Cardiac muscle cell (in vitro differentiated cells and primary cell): ENCODE measurements around the gene METTL13. TPM values are rescaled to one million over a fixed set of nuclear protein-coding genes. Genes with fewer than 3 reads are reported as not detected.

Experiments used
- DNase-seq, 2 donors: peaks; one replicate each; pipeline versions ENCODE4 v3.0.0 to v3.0.0-alpha.2; 2010 to 2017; ENCODE audit warnings: low read depth in 1 of 2, low spot score in 1 of 2
- H3K27ac ChIP-seq: fragments of 200-600 bp; sonication (generic); 2 replicates; pipeline ENCODE4 v1.5.1; 2016
- H3K27me3 ChIP-seq: fragments of 200-600 bp; sonication (generic); 2 replicates; pipeline ENCODE4 v1.6.0; 2016; ENCODE audit warnings: control low read depth
- H3K36me3 ChIP-seq: fragments of 200-600 bp; sonication (generic); 2 replicates; pipeline ENCODE4 v1.5.1; 2016; ENCODE audit warnings: control low read depth
- H3K4me1 ChIP-seq: fragments of 200-600 bp; sonication (generic); 2 replicates; pipeline ENCODE4 v1.8.1; 2017; ENCODE audit warnings: low read depth, mild to moderate bottlenecking, mixed run types
- H3K4me3 ChIP-seq: fragments of 200-600 bp; sonication (generic); 2 replicates; pipeline ENCODE4 v1.5.1; 2016; ENCODE audit warnings: mild to moderate bottlenecking
- H3K9me3 ChIP-seq: fragments of 200-600 bp; sonication (generic); 2 replicates; pipeline ENCODE4 v1.5.1; 2017; ENCODE audit warnings: low read depth, mild to moderate bottlenecking, control low read depth
- polyA plus RNA-seq: library from polyadenylated mRNA; unstranded; fragments of >200 nt; fragmentation: Nextera tagmentation; extraction: Ambion mirVana; gene quantifications from 2 replicates; pipeline ENCODE4 v1.2.1, GENCODE V29; 2016
- total RNA-seq: library from RNA; depleted of rRNA; stranded (reverse); fragments of >200 nt; gene quantifications from 2 replicates; pipeline ENCODE4 v1.2.3, GENCODE V29; 2016
- TF ChIP-seq, protein P1 (sequence below): IDR thresholded peaks from 2 replicates; pipeline ENCODE4 v1.5.1; 2012; ENCODE audit warnings: low read depth, mild to moderate bottlenecking, low read length

Gene METTL13
- total and polyA plus RNA-seq, 2 experiments from 2014 or later = 19.1 to 21.6 TPM

DNA sequence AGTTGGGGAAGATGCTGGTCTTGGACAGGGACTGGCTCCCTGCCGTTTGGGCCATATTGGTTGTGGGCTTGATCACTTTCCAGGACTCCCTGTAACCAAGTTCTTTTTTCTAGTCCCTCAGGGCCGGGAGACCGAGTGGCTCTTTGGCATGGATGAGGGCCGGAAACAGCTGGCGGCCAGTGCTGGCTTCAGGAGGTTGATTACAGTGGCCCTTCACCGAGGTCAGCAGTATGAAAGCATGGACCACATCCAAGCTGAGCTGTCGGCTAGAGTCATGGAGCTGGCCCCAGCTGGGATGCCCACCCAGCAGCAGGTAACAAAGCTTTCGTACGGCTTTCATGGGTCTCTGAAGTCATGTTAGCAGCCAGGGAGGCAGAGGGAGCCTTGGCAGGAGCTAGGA, 4.3 kb downstream of the METTL13 start:
- Histone ChIP-seq H3K9me3 (no peaks in the 10 kb centered on the region), H3K36me3 (peaks cover 38% of the 10 kb centered on the region), H3K27me3 (no peaks in the 10 kb centered on the region), H3K27ac (no peak overlapping the region), H3K4me1 (no peaks in the 10 kb centered on the region), H3K4me3 (no peak overlapping the region)
- no peak for DNase-seq
- TF ChIP-seq, protein P1, sequence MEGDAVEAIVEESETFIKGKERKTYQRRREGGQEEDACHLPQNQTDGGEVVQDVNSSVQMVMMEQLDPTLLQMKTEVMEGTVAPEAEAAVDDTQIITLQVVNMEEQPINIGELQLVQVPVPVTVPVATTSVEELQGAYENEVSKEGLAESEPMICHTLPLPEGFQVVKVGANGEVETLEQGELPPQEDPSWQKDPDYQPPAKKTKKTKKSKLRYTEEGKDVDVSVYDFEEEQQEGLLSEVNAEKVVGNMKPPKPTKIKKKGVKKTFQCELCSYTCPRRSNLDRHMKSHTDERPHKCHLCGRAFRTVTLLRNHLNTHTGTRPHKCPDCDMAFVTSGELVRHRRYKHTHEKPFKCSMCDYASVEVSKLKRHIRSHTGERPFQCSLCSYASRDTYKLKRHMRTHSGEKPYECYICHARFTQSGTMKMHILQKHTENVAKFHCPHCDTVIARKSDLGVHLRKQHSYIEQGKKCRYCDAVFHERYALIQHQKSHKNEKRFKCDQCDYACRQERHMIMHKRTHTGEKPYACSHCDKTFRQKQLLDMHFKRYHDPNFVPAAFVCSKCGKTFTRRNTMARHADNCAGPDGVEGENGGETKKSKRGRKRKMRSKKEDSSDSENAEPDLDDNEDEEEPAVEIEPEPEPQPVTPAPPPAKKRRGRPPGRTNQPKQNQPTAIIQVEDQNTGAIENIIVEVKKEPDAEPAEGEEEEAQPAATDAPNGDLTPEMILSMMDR = no peak

DNA sequence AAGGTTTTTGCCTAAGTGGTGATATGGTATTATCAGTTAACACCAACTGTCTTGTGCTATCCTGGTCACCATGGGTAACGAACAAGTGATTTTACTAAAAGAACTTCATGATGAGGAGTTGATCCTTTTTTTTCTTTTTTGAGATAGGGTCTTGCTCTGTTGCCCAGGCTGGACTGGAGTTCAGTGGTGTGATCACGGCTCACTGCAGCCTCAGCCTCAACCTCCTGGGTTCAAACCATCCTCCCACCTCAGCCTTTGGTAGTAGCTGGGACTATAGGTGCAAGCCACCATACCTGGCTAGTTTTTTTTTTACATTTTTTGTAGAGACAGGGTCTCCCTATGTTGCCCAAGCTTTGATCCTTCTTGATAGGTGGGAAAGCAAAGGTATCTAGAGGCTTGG, 5.1 kb downstream of the METTL13 start:
- DNase-seq = no peak
- H3K4me1 ChIP-seq = no peaks in the 10 kb centered on the region
- TF ChIP-seq, protein P1 = no peak
- no peaks in the 10 kb centered on the region for H3K9me3 ChIP-seq
- no peak overlapping the region for H3K4me3 ChIP-seq
- H3K36me3 ChIP-seq = peaks cover 43% of the 10 kb centered on the region
- H3K27me3 ChIP-seq = no peaks in the 10 kb centered on the region
- H3K27ac ChIP-seq = no peak overlapping the region

DNA sequence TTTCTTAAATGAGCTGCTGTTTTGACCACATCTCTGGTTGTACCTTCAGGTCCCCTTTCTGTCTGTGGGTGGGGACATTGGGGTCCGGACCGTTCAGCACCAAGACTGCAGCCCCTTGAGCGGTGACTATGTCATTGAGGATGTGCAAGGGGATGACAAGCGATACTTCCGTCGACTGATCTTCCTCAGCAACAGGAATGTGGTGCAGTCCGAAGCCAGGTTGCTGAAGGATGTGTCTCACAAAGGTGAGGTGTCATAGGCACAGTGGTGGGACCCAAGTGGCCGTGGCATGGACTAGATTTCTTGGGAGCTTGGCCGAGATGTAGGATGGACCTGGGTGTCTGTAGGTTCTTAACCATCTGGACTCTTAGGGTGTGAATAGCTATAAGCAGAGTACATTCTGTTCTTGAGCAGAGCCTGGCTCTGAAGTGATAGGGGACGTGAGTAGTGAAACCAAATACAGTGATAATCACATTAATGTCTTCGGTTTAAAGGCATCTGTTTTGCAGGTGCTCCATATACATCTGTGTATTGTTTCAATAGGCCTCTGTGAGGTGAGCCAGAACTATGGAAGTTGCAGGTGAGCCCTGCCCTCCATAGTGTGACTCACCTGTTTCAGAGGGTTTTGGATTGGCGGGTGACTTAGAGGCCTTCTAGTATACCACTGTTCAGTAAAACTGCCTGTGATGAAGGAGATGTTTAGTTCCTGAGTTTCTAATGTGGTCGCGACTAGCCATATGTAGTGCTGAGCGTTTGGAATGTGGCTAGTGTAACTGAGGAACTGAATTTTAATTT, 6.4 kb downstream of the METTL13 start:
- Histone ChIP-seq H3K4me1 (no peaks in the 10 kb centered on the region), H3K9me3 (no peaks in the 10 kb centered on the region), H3K27ac (no peak overlapping the region), H3K27me3 (no peaks in the 10 kb centered on the region), H3K36me3 (peaks cover 54% of the 10 kb centered on the region), H3K4me3 (no peak overlapping the region)
- TF ChIP-seq, protein P1 = no peak
- DNase-seq = no peak

DNA sequence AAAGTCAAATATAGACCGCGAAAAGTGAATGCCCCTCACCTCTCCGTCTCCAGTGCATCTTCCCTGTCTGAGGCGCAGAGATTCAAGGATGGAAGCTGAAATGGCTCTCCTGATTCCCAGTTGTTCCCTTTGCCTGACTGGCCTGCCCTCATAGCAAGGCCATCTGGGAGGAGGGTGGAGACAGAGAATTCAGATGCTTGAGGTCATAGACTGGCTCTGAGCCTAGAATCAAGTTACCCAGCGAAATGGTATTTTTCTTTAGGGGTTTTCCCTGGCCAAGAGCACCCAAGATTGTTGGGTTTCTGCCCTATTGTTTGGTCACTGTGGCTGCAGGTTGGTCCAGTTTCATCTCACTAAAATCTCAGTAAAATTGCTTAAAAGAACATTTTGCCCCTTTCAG, 7.2 kb downstream of the METTL13 start:
- Histone ChIP-seq H3K4me3 (no peak overlapping the region), H3K4me1 (no peaks in the 10 kb centered on the region), H3K36me3 (peaks cover 61% of the 10 kb centered on the region), H3K9me3 (no peaks in the 10 kb centered on the region), H3K27ac (no peak overlapping the region), H3K27me3 (no peaks in the 10 kb centered on the region)
- DNase-seq = peak in 1 of 2 donors; percentile 75
- TF ChIP-seq, protein P1 = no peak

DNA sequence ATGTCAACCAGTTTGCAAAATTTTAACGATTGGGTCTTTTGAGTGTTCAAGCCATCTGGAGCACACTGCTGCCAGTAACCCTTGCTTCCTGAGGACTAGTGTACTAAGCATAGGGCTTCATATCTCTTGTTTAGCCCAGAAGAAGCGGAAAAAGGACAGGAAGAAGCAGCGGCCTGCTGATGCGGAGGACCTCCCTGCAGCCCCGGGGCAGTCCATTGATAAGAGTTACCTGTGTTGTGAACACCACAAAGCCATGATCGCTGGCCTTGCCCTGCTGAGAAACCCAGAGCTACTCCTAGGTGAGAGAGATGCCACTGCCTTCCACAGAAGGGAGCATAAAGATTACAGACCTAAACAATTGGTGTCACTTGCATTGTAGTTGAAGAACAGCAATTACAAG, 8.9 kb downstream of the METTL13 start:
- H3K4me1 ChIP-seq = no peaks in the 10 kb centered on the region
- DNase-seq = no peak
- H3K4me3 ChIP-seq = no peak overlapping the region
- no peak overlapping the region for H3K27ac ChIP-seq
- H3K36me3 ChIP-seq = peaks cover 75% of the 10 kb centered on the region
- no peaks in the 10 kb centered on the region for H3K9me3 ChIP-seq
- no peaks in the 10 kb centered on the region for H3K27me3 ChIP-seq
- TF ChIP-seq, protein P1 = no peak
